ENCODE results near the gene RRP36. TPM values are rescaled to one million over a fixed set of nuclear protein-coding genes. Genes with fewer than 3 reads are reported as not detected.

Gene RRP36
- total and polyA plus RNA-seq, 2 of the 8 experiments (the other 6 are each of a cell fraction or from before 2014, with no cell fraction given) = 33.9 to 92.3 TPM

DNA sequence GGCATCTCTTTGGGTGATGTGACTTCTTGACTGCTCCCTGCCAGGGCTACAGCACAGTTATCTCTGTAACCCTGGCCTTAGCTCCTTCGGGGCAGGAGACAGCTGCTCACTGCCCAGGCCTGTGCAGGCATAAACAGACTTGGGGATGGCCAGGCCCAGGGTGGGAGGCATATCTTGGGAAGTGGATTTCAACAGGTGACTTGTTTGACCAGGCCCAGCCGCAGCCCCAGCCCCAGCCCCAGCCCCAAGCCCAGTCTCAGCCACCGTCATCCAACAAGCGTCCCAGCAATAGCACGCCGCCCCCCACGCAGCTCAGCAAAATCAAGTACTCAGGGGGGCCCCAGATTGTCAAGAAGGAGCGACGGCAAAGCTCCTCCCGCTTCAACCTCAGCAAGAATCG lies 15.2 kb upstream of the RRP36 start:
- WGBS, 2 experiments (ENCODE audit: extremely low coverage in 1 of 2, insufficient coverage in 1 of 2, insufficient read length in 1 of 2, insufficient replicate concordance in 2 of 2, low coverage in 1 of 2, low lambda C conversion rate in 2 of 2, missing lambda C conversion rate in 1 of 2) = 89% methylated on average over 11 of the region's 11 CpGs; no CpG with 5 or more reads in 1 of the 2 experiments
- no peak overlapping the region for H3K4me2 ChIP-seq (ENCODE audit: insufficient read depth in 1 of 2, low read depth in 2 of 2, low read length in 2 of 2)
- POLR2A ChIA-PET (ENCODE audit: partially characterized antibody) = interaction anchor here (0.8 to 2.0 kb wide), 5 partner anchors 11 to 23 kb away, joined by 3 to 11 read pairs (median 4); partner anchors contain the start of gene RRP36

More for the DNA sequence above, 15.2 kb upstream of the RRP36 start:
- Histone ChIP-seq H3K4ac (replicated peaks; ENCODE audit: insufficient read length, low read depth, low read length) (no peak overlapping the region), H3K79me1 (ENCODE audit: low read depth, low read length) (peaks cover 3% of the 10 kb centered on the region), H3K36me3 (ENCODE audit: control insufficient read depth in 2 of 4, insufficient read depth in 4 of 4, low read length in 3 of 4) (peaks cover 9 to 44% (median 28%) of the 10 kb centered on the region in 4 experiments), H3K4me1 (replicated peaks in 1 of 4; ENCODE audit: control insufficient read depth in 3 of 4, insufficient read depth in 4 of 4, low read length in 3 of 4) (no peaks in the 10 kb centered on the region), H2BK120ac (replicated peaks; ENCODE audit: low read depth, low read length) (no peak overlapping the region), H3K18ac (ENCODE audit: extremely low read depth, low read length) (no peak overlapping the region), H3K9me3 (ENCODE audit: insufficient read depth in 2 of 2, low read depth in 1 of 2, low read length in 1 of 2) (no peaks in the 10 kb centered on the region), H3K27me3 (replicated peaks in 1 of 4; ENCODE audit: control insufficient read depth in 3 of 4, extremely low read depth in 1 of 4, insufficient read depth in 3 of 4, low read length in 3 of 4) (no peaks in the 10 kb centered on the region), H2BK5ac (ENCODE audit: low read depth, low read length) (no peak overlapping the region), H3K23me2 (ENCODE audit: low read depth, low read length) (no peaks in the 10 kb centered on the region), H4K91ac (replicated peaks; ENCODE audit: insufficient read length, low read length) (no peak overlapping the region), H4K8ac (ENCODE audit: extremely low read depth, insufficient read depth, low read length) (no peak overlapping the region), H2BK20ac (ENCODE audit: low read length) (no peak overlapping the region), H4K20me1 (replicated peaks in 1 of 2; ENCODE audit: control insufficient read depth in 1 of 2, insufficient read depth in 2 of 2, low read length in 2 of 2) (peaks cover 0 to 14% of the 10 kb centered on the region in 2 experiments), H3K27ac (ENCODE audit: low read depth, low read length) (no peak overlapping the region), H3K4me3 (ENCODE audit: extremely low read depth in 1 of 4, insufficient read depth in 2 of 4, low read depth in 3 of 4, low read length in 4 of 4) (no peak overlapping the region), H2AFZ (ENCODE audit: low read length) (no peak overlapping the region), H3K56ac (replicated peaks; ENCODE audit: insufficient read length, low read depth, low read length) (no peak overlapping the region), H2AK5ac (ENCODE audit: low read depth, low read length) (no peak overlapping the region), H3K14ac (ENCODE audit: insufficient read length) (no peak overlapping the region), H2BK15ac (ENCODE audit: low read length) (no peak overlapping the region), H3K9ac (replicated peaks in 1 of 4; ENCODE audit: extremely low read depth in 1 of 4, low read depth in 3 of 4, low read length in 3 of 4) (no peak overlapping the region), H4K5ac (ENCODE audit: insufficient read length, low read depth, low read length) (no peak overlapping the region), H3K23ac (ENCODE audit: insufficient read length) (no peak overlapping the region), H3K79me2 (ENCODE audit: control insufficient read depth in 1 of 2, insufficient read depth in 2 of 2, low read length in 2 of 2) (no peaks in the 10 kb centered on the region), H2BK12ac (ENCODE audit: low read depth, low read length) (no peak overlapping the region)
- CTCF ChIA-PET (ENCODE audit: partially characterized antibody) = interaction anchor here (0.5 to 6.0 kb wide), 11 partner anchors 9 to 359 kb away, joined by 3 to 33 read pairs (median 4); partner anchors contain the start of gene RRP36
- TF ChIP-seq EP300 (IDR thresholded peaks at IDR 0.05; ENCODE audit: borderline replicate concordance in 1 of 2, low read depth in 2 of 2, low read length in 2 of 2) = no peak
- TF ChIP-seq KDM5A (IDR thresholded peaks at IDR 0.05; ENCODE audit: low read length) = no peak
- TF ChIP-seq GTF2F1 (IDR thresholded peaks at IDR 0.05; ENCODE audit: borderline replicate concordance, low read depth, low read length) = no peak
- no peak for DNase-seq (ENCODE audit: low read depth in 1 of 2, low spot score in 2 of 2)
- FAIRE-seq = no peak
